KMS-11 (cell line): ENCODE measurements around the gene TPD52L2.

Experiments
- H2AFZ ChIP-seq: fragments of 200-600 bp; sonication (generic); 2 replicates; pipeline ENCODE4 v1.6.1; 2016; ENCODE audit warnings: antibody characterized with exemption, mixed run types, low read depth
- H3K27ac ChIP-seq: fragments of 200-600 bp; sonication (generic); 2 replicates; pipeline ENCODE4 v1.6.1; 2016; ENCODE audit warnings: mild to moderate bottlenecking, mixed run types
- H3K27me3 ChIP-seq: fragments of 200-600 bp; sonication (generic); 2 replicates; pipeline ENCODE4 v1.6.1; 2017; ENCODE audit warnings: mild to moderate bottlenecking, low read depth, mixed run types, moderate library complexity; ENCODE audit not compliant: insufficient read depth
- H3K36me3 ChIP-seq: fragments of 200-600 bp; sonication (generic); 2 replicates; pipeline ENCODE4 v1.6.1; 2017; ENCODE audit warnings: mild to moderate bottlenecking, mixed run types; ENCODE audit not compliant: insufficient read depth
- H3K4me1 ChIP-seq: fragments of 200-600 bp; sonication (generic); 2 replicates; pipeline ENCODE4 v1.6.1; 2016; ENCODE audit warnings: mild to moderate bottlenecking, low read depth, mixed run types; ENCODE audit not compliant: poor library complexity, severe bottlenecking
- H3K4me2 ChIP-seq: fragments of 200-600 bp; sonication (generic); 2 replicates; pipeline ENCODE4 v1.7.0; 2016; ENCODE audit warnings: mild to moderate bottlenecking, mixed run types
- H3K4me3 ChIP-seq: fragments of 200-600 bp; sonication (generic); IDR thresholded peaks from 2 replicates; pipeline ENCODE4 v1.6.1; 2017; ENCODE audit warnings: low read depth, low read length, mixed read lengths; ENCODE audit not compliant: insufficient read depth
- H3K79me2 ChIP-seq: fragments of 200-600 bp; sonication (generic); 2 replicates; pipeline ENCODE4 v1.6.1; 2016; ENCODE audit warnings: low read depth, mixed run types; ENCODE audit not compliant: insufficient read depth
- H3K9ac ChIP-seq: fragments of 200-600 bp; sonication (generic); 2 replicates; pipeline ENCODE4 v1.6.1; 2016; ENCODE audit warnings: mild to moderate bottlenecking, mixed run types
- H4K20me1 ChIP-seq: fragments of 200-600 bp; sonication (generic); 2 replicates; pipeline ENCODE4 v1.6.1; 2016; ENCODE audit warnings: mild to moderate bottlenecking, mixed run types; ENCODE audit not compliant: insufficient read depth
- TF ChIP-seq, protein P1 (sequence below): fragments of 200-600 bp; sonication (generic); conservative IDR thresholded peaks from 2 replicates; pipeline ENCODE4 v1.6.1; 2017; ENCODE audit warnings: low read depth, mild to moderate bottlenecking, antibody characterized with exemption, low read length, moderate library complexity, mixed read lengths

Gene TPD52L2

DNA sequence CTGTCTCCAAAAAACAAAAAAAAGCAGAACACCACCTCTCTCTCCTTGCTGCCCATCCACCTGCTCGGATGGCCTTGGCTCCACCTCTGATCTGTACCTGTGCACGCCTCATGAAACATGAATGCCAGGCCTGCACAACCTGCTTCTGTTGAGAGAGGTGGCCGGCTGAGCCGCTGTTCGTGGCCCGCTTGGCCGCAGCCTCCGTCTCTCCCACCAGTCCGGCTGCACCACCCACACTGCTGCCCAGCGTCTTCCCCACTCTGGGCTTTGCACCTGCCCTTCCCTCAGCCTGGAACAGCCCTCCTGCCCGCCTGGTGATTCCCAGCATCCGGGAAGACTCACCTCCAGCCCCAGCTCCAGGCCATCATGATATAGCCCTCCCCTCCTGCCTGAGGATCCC, 21.8 kb upstream of the TPD52L2 start:
- Histone ChIP-seq H3K4me3 (no peak overlapping the region), H3K79me2 (no peaks in the 10 kb centered on the region), H3K27ac (no peak overlapping the region), H4K20me1 (no peaks in the 10 kb centered on the region), H3K4me2 (no peak overlapping the region), H2AFZ (no peak overlapping the region), H3K4me1 (no peaks in the 10 kb centered on the region), H3K36me3 (no peaks in the 10 kb centered on the region), H3K27me3 (peaks cover 53% of the 10 kb centered on the region; the same call in 1 of the 2 replicates), H3K9ac (no peak overlapping the region)
- TF ChIP-seq, protein P1, sequence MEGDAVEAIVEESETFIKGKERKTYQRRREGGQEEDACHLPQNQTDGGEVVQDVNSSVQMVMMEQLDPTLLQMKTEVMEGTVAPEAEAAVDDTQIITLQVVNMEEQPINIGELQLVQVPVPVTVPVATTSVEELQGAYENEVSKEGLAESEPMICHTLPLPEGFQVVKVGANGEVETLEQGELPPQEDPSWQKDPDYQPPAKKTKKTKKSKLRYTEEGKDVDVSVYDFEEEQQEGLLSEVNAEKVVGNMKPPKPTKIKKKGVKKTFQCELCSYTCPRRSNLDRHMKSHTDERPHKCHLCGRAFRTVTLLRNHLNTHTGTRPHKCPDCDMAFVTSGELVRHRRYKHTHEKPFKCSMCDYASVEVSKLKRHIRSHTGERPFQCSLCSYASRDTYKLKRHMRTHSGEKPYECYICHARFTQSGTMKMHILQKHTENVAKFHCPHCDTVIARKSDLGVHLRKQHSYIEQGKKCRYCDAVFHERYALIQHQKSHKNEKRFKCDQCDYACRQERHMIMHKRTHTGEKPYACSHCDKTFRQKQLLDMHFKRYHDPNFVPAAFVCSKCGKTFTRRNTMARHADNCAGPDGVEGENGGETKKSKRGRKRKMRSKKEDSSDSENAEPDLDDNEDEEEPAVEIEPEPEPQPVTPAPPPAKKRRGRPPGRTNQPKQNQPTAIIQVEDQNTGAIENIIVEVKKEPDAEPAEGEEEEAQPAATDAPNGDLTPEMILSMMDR, result no peak

DNA sequence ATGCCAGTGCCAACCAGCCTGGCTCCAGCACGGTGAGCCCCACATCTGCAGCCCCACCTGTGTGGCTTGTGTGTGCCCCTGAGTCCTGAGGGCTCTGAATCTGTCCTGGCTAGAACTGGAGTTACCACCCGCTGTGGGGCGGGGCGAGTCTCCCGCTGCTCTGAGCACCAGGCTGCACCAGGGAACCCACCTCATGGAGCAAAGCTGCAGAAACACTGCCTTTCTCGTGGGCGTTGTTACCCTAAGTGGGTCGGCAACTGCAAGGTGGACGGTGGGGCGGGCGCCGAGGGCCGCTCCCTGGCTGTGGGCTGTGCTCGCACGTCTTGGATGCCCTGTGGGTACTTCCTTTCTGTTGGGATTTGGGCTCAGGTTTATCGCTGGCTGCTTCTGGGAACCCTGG, 21.3 kb upstream of the TPD52L2 start:
- H3K36me3 ChIP-seq, result no peaks in the 10 kb centered on the region
- no peaks in the 10 kb centered on the region for H4K20me1 ChIP-seq
- TF ChIP-seq, protein P1, result no peak
- no peak overlapping the region for H3K4me3 ChIP-seq
- H3K4me1 ChIP-seq, result no peaks in the 10 kb centered on the region
- no peak overlapping the region for H2AFZ ChIP-seq
- no peaks in the 10 kb centered on the region for H3K79me2 ChIP-seq
- no peak overlapping the region for H3K27ac ChIP-seq
- peaks cover 53% of the 10 kb centered on the region; the same call in 1 of the 2 replicates for H3K27me3 ChIP-seq
- no peak overlapping the region for H3K9ac ChIP-seq
- no peak overlapping the region for H3K4me2 ChIP-seq

DNA sequence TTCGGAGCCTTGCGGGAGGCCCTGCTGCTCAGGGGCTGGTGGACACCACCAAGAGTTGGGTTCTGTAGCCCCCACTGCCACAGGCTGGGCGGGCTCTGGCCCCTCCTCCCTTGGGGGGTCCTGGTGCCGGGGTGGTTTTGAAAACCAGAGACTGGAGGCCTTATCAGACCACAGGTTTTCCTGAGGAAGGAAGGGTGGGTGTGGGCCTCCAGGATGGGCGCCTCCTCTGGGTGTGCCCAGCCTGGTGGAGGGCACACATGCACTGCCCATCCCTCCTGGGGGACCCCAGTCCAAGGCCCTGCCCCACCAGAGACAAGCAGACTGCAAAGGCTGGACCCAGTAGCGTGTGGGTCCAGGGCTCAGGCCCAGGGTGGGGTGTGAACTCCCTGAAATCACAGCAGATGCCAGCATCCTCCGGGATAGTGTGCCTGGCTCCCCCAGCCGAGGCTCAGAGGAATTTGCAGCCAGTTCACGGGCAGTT, 20.5 kb upstream of the TPD52L2 start:
- Histone ChIP-seq H3K27ac (no peak overlapping the region), H3K4me2 (no peak overlapping the region), H3K79me2 (no peaks in the 10 kb centered on the region), H3K4me1 (no peaks in the 10 kb centered on the region), H3K27me3 (peaks cover 49% of the 10 kb centered on the region; the same call in 1 of the 2 replicates), H2AFZ (no peak overlapping the region), H3K9ac (no peak overlapping the region), H3K4me3 (no peak overlapping the region), H4K20me1 (no peaks in the 10 kb centered on the region), H3K36me3 (no peaks in the 10 kb centered on the region)
- TF ChIP-seq, protein P1, result no peak

DNA sequence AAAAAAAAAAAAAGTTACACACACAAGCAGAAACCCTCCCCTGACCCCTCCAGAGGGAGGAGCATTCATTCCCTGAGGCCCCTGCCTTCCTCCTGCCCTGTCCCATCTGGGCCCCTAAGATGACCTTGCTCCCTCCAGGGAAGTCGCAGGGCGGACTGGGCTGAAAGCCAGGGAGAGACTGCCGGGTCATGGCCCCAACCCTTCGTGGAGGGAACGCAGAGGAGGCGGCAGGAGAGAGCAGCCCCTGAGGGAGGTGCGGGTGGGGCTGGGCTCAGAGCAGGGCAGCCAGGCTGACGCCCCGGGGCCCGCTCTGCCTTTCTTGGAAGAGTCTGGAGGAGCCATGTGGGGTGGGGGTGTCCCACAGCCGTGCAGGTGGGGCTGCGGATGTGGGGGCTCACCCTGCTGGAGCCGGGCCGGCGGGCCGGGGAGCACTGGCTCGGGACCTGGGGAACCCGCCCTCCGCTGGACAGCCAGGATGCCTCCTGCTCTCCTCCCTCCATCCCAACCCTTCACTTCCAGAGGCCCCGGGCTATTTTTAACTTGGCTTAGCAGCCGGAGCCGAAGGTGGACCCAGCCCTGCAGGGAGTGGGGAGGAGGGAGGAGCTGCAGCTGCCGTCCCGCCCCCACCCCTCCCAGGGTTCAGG, 18.8 kb upstream of the TPD52L2 start:
- Histone ChIP-seq H3K9ac (no peak overlapping the region), H3K27me3 (peaks cover 39% of the 10 kb centered on the region; the same call in 1 of the 2 replicates), H2AFZ (no peak overlapping the region), H3K4me1 (peaks cover 9% of the 10 kb centered on the region), H3K4me3 (no peak overlapping the region), H4K20me1 (no peaks in the 10 kb centered on the region), H3K36me3 (no peaks in the 10 kb centered on the region), H3K79me2 (no peaks in the 10 kb centered on the region), H3K27ac (no peak overlapping the region), H3K4me2 (no peak overlapping the region)
- TF ChIP-seq, protein P1, result no peak
